HEK293 (cell line): ENCODE data around the gene ARSB.

Experiments
- IKZF3 ChIP-seq: fragments of 450-650 bp; IDR thresholded peaks from 2 replicates; pipeline ENCODE4 v1.5.0; 2018; ENCODE audit warnings: missing biosample characterization, mild to moderate bottlenecking, missing genetic modification characterization, moderate library complexity
- REST ChIP-seq: fragments of 450-650 bp; formaldehyde crosslinking; IDR thresholded peaks from 2 replicates; pipeline ENCODE4 v1.5.1; 2016; ENCODE audit warnings: missing biosample characterization, missing genetic modification characterization
- ZFP3 ChIP-seq: fragments of 450-650 bp; formaldehyde crosslinking; IDR thresholded peaks from 2 replicates; pipeline ENCODE4 v1.5.1; 2016; ENCODE audit warnings: low read depth, missing biosample characterization, missing genetic modification characterization

- TF ChIP-seq IKZF3 (tag by site-specific recombination) (no peak), REST (tag by site-specific recombination) (no peak), ZFP3 (tag by site-specific recombination) (no peak)
Measured at GRCh38 chr5:78806544-78806943, 178.6 kb downstream of the ARSB start.
